Ovary (tissue), 9 donors: ENCODE measurements around the gene AFAP1L1. TPM values are rescaled to one million over a fixed set of nuclear protein-coding genes. Genes with fewer than 3 reads are reported as not detected.
"Not testable (repeated sequence)": the region's sequence is repeated elsewhere in the genome, so short reads cannot be mapped to it uniquely, and the experiment has no call there.

ENCODE experiments used
- DNase-seq, 5 donors: peaks; one replicate each; pipeline ENCODE4 v3.0.0-alpha.2; 2019 to 2020
- H3K27ac ChIP-seq, 2 donors: fragments of 200-600 bp; one replicate each; pipeline versions ENCODE4 v1.5.1 to v1.8.0; 2019 to 2022
- H3K27me3 ChIP-seq: fragments of 200-600 bp; one replicate; pipeline ENCODE4 v1.8.0; 2022
- H3K36me3 ChIP-seq: fragments of 200-600 bp; sonication (generic); one replicate; pipeline ENCODE4 v1.5.1; 2019
- H3K4me1 ChIP-seq: one replicate; pipeline ENCODE4 v1.8.1; 2013; ENCODE audit warnings: mild to moderate bottlenecking, moderate library complexity; ENCODE audit not compliant: insufficient read depth
- H3K4me3 ChIP-seq: fragments of 200-600 bp; sonication (generic); one replicate; pipeline ENCODE4 v1.5.1; 2017
- H3K9me3 ChIP-seq, 2 donors: fragments of 200-600 bp in 1 of 2; sonication (generic) in 1 of 2; one replicate each; pipeline versions ENCODE4 v1.5.1 to v1.8.1; 2013 to 2019; ENCODE audit warnings: mild to moderate bottlenecking in 1 of 2, moderate library complexity in 1 of 2
- CTCF ChIP-seq, 3 donors: fragments of 450-650 bp in 2 of 3; fragments of 200-600 bp in 1 of 3; IDR thresholded peaks; one replicate each; pipeline versions ENCODE4 v1.5.1 to v1.8.0; 2016 to 2022; ENCODE audit warnings: antibody characterized with exemption in 3 of 3, mild to moderate bottlenecking in 1 of 3
- EP300 ChIP-seq: sonication (generic); formaldehyde crosslinking; IDR thresholded peaks from one replicate; pipeline ENCODE4 v1.6.1; 2017; ENCODE audit warnings: antibody characterized with exemption
- POLR2A ChIP-seq: fragments of 450-650 bp; IDR thresholded peaks from one replicate; pipeline ENCODE4 v1.6.1; 2017; ENCODE audit warnings: antibody characterized with exemption, mild to moderate bottlenecking, moderate library complexity
- WGBS, 3 donors: extraction: QIAGEN DNeasy Blood & Tissue Kit in 1 of 3; methylation state at CpG; one replicate each; pipeline versions ENCODE4 v1.1.5 to v1.1.7; 2013 to 2017; 5-methylcytosine and 5-hydroxymethylcytosine counted together
- intact Hi-C, 4 donors: fragments of 100-400 bp; cut with DNase I; formaldehyde crosslinking; loops; one replicate each; pipeline versions ENCODE4 v1.11.0 to v1.15.1; 2022 to 2023
- polyA plus RNA-seq, 2 donors: library from polyadenylated mRNA; stranded (reverse); fragments of 200-250 nt in 1 of 2; fragments of 350-450 nt in 1 of 2; fragmentation: Illumina TruSeq in 1 of 2; extraction: RNeasy Lipid Tissue Mini Kit (QIAGEN cat#74804) in 1 of 2; gene quantifications; one replicate each; pipeline ENCODE4 v1.2.3, GENCODE V29; 2013 to 2014
- total RNA-seq, 7 donors: library from RNA; depleted of rRNA in 2 of 7; stranded (reverse); fragments of >200 nt in 2 of 7; fragmentation: NEBNext Ultra II Directional in 3 of 7; extraction: Animal tissue kit (Norgen Biotek cat#: 25700) in 3 of 7; gene quantifications; one replicate each; pipeline versions ENCODE4 v1.1.0 to v1.2.4, GENCODE V29; 2016 to 2023
- donor health status: DM: no; HTN: no; CAD: no; lungs with moderate emphysema.
- donor health status: DM: no; HTN: no; CAD: no.
- donor health status: Bipolar disorder and iron deficiency.
- donor health status: DM: yes; HTN: yes; CAD: no.
- donor health status: DM: no; HTN: no; CAD: no.
- donor health status: DM: yes; HTN: yes; CAD: no.

Gene AFAP1L1
- total and polyA plus RNA-seq, 9 donors, result 3.2 to 17.8 (median 8.3) TPM

DNA sequence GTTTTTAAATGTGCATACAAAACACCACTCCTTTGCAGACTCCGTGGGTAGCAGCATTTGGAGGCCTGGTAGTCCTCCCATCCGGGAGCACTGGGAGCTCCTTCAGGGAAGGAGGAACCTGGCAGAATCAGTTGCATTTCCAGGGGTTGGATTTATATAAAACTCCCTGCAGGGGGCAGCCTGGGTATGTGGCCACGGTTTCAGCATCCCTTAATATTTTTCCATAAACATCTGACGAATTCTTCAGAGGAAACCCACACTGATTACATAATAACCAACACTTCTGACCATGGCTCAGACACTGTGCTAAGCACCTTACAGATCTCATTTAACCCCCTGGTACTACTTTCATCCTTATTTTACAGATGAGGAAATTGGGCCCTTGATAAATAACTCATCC is 6.1 kb upstream of the AFAP1L1 start:
- no peak overlapping the region for H3K27ac ChIP-seq
- intact Hi-C loops, result no loop called here
- WGBS, 3 donors, result 14 to 20% (median 15%) methylated on average over 4 of the region's 4 CpGs
- no peaks in the 10 kb centered on the region for H3K36me3 ChIP-seq
- TF ChIP-seq EP300 (no peak), POLR2A (no peak), CTCF (IDR thresholded peaks at IDR 0.05) (no peak)
- H3K27me3 ChIP-seq, result no peaks in the 10 kb centered on the region
- H3K4me3 ChIP-seq, result no peak overlapping the region
- no peaks in the 10 kb centered on the region for H3K4me1 ChIP-seq
- no peaks in the 10 kb centered on the region for H3K9me3 ChIP-seq
- DNase-seq, result no peak

GRCh38 chr5:149267241-149267973 is 4.3 kb upstream of the AFAP1L1 start:
- no peaks in the 10 kb centered on the region for H3K9me3 ChIP-seq
- H3K4me3 ChIP-seq, result no peak overlapping the region
- no peak for DNase-seq
- H3K27me3 ChIP-seq, result no peaks in the 10 kb centered on the region
- H3K27ac ChIP-seq, result no peak overlapping the region
- H3K36me3 ChIP-seq, result no peaks in the 10 kb centered on the region
- no peak for TF ChIP-seq POLR2A
- no peak for TF ChIP-seq CTCF (IDR thresholded peaks at IDR 0.05)
- TF ChIP-seq EP300, result no peak
- 84 to 89% (median 85%) methylated on average over 9 of the region's 9 CpGs for WGBS, 3 donors
- intact Hi-C loops, result no loop called here
- H3K4me1 ChIP-seq, result peaks cover 2% of the 10 kb centered on the region

DNA sequence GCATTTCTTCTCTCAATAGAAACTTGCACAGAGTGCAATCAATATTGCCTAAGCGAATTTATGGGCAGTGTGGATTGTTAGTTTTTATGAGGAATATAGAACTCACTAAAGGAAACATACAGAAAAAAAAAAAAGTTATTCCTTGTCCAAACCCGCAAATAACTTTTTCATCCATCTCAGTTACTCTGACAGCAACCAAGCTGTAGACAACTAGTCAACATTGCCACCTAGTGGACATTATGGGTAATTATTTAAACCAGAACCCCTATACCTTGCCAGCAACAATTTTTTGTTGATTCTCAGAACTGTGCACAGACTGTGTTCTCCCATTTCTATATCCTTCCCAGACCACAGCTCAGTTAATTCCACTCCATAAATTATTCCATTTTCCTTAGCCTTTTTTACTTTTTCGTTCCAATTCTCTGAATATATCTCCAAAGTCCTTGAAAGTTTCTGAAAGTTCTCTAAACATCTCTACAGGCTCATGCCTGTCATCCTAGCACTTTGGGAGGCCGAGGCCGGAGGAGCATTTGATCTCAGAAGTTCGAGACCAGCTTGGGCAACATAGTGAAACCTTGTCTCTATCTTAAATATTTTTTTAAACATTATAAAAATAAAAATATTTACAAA is 2.6 kb upstream of the AFAP1L1 start:
- 41 to 53% (median 44%) methylated on average over 6 of the region's 6 CpGs for WGBS, 3 donors
- intact Hi-C loops, result no loop called here
- Histone ChIP-seq H3K36me3 (no peaks in the 10 kb centered on the region), H3K27ac (no peak overlapping the region), H3K9me3 (no peaks in the 10 kb centered on the region), H3K4me1 (peaks cover 2% of the 10 kb centered on the region), H3K27me3 (no peaks in the 10 kb centered on the region), H3K4me3 (no peak overlapping the region)
- DNase-seq, result no peak
- TF ChIP-seq CTCF (IDR thresholded peaks at IDR 0.05), result peak in 2 of 3 donors; percentile 46 to 58
- no peak for TF ChIP-seq POLR2A

DNA sequence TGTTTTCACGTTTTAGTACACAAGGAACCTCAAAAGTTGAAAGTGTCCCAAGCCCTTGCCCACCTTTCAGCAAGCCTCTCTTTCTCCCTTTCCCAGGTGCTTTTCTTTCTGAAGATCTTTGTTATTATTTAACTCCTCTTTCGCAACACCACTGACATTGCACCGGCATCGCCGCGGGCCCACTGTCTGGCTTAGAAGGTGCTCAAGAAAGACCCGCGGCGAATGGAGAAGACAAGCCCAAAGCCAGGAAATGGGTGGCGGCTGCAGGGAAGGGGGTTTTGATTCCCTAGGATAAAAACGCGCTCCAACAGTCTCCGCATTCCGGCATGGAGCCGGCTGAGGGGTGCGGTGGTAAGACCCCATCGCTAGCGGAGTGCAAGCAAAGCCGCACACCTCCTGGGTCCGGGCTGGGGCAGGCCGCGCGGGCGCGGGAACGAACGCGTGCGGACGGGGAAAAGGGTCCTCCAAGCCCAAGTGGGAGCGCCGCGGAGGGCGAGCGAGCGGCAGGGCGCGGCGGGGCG is 404 bp upstream of the AFAP1L1 start:
- Histone ChIP-seq H3K9me3 (no peaks in the 10 kb centered on the region), H3K27me3 (no peaks in the 10 kb centered on the region), H3K27ac (no peak overlapping the region), H3K36me3 (no peaks in the 10 kb centered on the region), H3K4me1 (peaks cover 2% of the 10 kb centered on the region), H3K4me3 (peak overlapping the region; percentile 61)
- peak in 1 of 5 donors; percentile 23 for DNase-seq
- TF ChIP-seq CTCF (IDR thresholded peaks at IDR 0.05) (no peak), POLR2A (no peak), EP300 (no peak)
- intact Hi-C loops, result no loop called here
- 3 to 6% (median 4%) methylated on average over 20 to 40 of the region's 40 CpGs for WGBS, 3 donors

DNA sequence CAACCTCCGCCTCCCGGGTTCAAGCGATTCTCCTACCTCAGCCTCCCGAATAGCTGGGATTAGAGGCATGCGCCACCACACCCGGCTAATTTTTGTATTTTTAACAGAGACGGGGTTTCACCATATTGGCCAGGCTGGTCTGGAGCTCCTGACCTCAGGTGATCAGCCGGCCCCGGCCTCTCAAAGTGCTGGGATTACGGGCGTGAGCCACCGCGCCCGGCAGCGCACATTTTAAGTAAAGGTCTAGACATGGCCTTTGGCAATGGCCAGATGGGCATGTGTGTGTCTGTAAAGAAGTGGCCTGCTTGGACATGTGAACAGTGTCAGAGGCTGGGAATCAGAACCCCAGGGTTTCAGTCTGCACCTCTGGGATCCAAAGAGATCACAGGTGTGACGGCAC is 1.1 kb downstream of the AFAP1L1 start:
- H3K27ac ChIP-seq, DNase-seq, H3K4me1 ChIP-seq, H3K36me3 ChIP-seq, intact Hi-C loops, H3K9me3 ChIP-seq, H3K27me3 ChIP-seq: not testable (repeated sequence)
- WGBS, 3 donors, result 41 to 48% (median 46%) methylated on average over 16 of the region's 16 CpGs
- H3K4me3 ChIP-seq, result peak overlapping the region; percentile 61
